Iris pigment epithelial cell (primary cell): ENCODE data around the gene SMAD3.

Experiments
- DNase-seq: peaks from one replicate; pipeline ENCODE4 v3.0.0-alpha.2; 2011; ENCODE audit warnings: low read depth

SMAD3 gene

DNA sequence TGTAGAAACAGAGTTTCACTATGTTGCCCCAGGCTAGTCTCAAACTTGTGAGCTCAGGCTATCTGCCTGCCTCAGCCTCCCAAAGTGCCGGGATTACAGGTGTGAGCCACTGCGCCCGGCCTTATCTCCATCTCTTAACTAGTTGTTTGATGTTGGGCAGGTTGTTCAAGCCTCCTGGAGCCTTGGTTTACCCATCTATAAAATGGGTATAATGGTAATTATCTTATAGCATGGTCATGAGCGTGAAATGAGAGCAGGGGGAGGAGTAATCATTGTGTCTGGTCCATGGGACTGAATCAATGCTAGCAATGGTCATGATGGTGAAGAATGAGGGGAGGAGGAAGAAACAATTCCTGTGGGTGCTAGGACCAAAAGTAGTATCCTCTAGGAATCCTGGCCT is 32.0 kb downstream of the SMAD3 start:
- DNase-seq = no peak

DNA sequence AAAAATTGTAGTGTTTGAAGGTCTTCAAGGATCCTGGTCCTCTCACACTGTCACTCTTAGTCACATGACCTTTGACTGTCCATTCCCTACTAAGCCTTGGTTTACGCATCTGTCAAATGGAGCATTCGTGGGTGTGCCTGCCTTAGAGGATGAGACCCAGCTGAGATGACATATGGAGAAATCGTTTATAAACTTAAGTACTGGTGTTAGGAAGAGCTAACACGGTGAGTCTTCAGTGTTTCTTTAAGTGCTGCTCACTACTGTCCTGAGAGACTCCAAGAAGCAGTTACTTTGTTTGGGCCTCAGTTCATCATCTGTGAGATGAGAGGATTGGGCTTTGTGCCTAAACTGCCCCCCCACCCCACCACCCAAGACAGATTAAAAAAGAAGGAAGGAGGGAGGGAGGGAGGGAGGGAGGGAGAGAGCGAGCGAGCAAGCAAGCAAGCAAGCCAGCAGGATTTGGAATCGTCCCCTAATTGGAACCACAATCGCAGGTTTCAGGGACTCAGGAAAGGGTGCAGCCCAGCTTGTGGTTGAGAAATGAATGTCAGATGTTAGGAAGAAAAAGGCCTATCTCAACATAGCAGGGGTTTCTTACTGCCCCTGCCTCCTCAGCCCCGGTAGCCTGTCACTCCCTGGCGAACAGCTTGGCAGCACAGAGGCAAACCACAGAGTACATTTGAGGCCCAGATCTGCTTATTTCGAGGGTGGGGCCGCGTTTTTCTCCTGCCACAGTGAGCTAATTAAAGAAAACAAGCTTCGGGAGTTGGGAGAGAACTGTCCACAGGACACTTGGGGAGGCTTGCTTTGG is 32.7 kb downstream of the SMAD3 start:
- peak; percentile 94 for DNase-seq

DNA sequence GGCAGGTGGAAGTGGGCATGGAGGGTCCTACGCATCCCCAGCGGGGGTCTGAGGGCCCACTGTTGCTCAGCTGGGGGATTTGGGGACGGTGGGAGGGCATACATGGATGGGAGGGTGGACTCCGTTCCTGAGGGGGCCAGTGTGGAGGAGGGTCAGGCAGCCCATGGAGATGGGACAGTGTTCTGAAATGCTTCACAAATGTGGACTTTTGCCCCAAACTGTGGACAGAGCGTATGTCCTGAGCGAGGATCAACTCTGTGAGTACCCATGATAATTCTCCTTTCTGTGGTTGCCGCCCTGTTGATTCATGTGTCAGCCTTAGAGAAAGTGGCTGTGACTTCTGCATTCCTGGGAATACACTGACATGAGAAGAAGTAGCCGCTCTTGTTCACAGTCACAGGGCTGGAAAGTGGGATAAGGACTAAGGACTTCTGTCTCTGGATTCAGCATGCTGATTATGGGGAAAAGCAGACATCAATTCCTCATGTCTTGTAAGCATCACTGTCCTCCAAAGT is 33.4 kb downstream of the SMAD3 start:
- no peak for DNase-seq

DNA sequence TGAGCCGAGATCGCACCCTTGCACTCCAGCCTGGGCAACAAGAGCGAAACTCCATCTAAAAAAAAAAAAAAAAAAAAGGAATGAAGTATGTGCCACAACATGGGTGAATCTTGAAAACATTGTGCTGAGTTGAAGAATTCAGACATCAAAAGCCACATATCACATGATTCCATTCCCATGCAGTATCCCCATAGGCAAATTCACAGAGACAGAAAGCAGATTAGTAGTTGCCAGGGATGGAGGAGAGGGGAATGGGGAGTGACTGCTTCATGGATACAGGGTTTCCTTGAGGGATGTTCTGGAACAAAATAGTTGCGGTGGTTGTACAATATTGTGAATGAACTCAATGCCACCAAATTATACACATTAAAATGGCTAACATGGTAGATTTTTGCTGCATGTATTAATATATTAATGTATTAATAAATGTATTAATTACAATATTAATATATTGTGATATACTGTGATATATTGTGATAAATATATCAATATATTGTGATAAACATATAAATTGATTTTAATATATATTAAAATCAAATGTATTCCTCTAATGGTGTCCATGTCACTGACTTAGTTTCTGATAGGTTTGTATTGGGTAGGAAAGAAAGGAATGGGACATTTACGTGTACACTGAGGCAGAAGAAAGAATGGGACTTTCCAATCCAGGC is 34.9 kb downstream of the SMAD3 start:
- no peak for DNase-seq

GRCh38 chr15:67100801-67101581 is 35.6 kb downstream of the SMAD3 start:
- DNase-seq = no peak

DNA sequence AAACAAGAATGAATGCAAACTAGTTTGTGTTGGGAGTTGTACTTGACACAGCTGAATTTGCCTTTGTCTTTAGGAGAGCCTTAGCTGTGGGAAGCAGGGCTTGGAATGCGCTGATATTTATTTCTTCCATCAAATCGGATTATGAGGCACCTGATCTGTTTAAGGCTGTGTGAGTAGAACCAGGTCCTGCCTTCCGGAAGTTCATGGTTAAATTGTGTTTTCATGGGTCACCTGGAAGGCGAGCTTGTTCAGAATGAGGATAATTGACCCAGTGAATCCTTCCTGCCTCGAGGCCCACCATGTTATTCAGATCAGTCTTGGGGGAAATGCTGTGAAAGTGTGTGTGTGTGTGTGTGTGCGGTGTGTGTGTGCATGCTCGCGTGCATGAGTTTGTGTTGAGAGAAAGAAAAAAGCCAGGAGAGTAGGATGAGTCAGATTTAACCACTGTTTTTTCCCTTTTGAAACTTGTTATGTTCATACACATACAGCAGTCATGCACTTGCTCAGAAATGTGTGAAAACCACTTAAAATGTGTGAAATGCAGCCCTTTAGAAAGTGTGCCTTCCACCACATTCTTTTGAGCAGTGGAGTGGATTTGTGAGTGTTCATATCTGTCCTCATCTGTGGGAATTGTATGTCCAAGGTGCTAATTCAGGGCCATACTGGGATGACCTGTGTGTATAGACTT is 36.7 kb downstream of the SMAD3 start:
- DNase-seq = peak; percentile 90

GRCh38 chr15:67102599-67102929 is 37.2 kb downstream of the SMAD3 start:
- DNase-seq = no peak

GRCh38 chr15:67103021-67103420 is 37.6 kb downstream of the SMAD3 start:
- DNase-seq = no peak

GRCh38 chr15:67103432-67103831 is 38.0 kb downstream of the SMAD3 start:
- no peak for DNase-seq

- DNase-seq = no peak
Observed at GRCh38 chr15:67103869-67104268, 38.5 kb downstream of the SMAD3 start.

DNA sequence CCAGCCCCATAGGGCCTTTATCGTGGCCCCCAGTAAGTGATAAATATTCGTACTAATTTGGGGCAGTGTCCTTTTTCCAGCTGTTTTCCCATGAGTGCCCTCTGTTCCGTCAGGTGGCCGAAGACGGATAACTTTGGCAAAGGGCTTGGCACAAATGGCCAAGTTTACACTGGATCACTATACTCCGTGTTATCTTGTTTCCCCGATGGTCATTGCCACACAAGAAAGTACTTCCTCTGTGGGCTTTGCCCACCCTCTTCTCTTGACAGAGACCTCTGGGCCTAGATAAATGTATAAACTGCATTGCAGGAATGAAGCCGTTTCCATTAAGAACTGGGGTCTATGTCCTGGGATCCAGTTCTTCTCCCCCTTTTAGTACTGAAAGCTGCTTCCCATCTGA is 39.1 kb downstream of the SMAD3 start:
- DNase-seq = no peak

DNA sequence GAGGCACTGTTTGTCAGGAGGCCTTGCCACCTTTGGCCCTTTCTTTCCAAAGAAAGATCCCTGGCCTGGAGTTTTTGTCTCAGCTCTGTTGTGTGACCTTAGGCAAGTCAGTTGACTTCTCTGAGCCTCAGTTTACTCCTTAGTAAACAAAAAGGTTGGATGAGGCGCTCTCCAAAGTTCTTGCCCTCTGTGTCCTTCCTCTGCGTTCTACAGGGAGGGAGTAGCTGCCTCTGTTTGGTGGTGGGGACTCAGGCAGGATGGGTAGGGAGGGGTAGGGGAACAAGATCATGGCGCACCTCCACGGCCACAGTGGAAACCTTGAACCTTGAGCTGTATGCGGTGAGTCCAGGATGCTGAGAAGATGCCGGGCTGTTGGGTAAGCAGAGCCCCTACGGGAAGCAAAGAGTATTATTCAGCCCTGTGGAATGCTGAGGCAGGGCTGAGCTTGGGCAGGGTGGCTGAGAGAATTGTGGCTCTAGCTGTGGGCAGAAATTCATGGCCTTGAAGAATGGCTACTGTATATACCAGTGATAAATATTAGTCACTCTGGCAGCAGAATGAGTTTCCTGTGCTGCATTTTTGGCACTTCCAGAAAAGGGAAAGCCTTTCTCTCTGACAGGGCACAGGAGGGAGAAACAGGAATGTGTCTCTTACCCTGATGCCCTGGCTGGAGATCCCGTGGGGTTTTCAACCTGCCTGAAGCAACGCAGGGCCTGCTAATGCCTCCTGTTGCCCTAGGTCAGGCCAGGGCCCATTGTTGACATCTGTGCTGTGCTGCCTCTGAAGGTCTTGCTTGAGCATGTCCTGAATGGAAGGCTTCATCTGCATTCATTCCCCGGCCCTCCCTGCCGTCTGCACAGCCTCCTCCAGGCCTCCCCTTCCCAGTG is 39.9 kb downstream of the SMAD3 start:
- peak; percentile 98 for DNase-seq

- DNase-seq = no peak
Observed at GRCh38 chr15:67105991-67106763, 40.8 kb downstream of the SMAD3 start.

GRCh38 chr15:67106764-67107013 is 41.3 kb downstream of the SMAD3 start:
- DNase-seq = no peak

GRCh38 chr15:67107014-67107812 is 41.8 kb downstream of the SMAD3 start:
- DNase-seq = peak; percentile 100

DNA sequence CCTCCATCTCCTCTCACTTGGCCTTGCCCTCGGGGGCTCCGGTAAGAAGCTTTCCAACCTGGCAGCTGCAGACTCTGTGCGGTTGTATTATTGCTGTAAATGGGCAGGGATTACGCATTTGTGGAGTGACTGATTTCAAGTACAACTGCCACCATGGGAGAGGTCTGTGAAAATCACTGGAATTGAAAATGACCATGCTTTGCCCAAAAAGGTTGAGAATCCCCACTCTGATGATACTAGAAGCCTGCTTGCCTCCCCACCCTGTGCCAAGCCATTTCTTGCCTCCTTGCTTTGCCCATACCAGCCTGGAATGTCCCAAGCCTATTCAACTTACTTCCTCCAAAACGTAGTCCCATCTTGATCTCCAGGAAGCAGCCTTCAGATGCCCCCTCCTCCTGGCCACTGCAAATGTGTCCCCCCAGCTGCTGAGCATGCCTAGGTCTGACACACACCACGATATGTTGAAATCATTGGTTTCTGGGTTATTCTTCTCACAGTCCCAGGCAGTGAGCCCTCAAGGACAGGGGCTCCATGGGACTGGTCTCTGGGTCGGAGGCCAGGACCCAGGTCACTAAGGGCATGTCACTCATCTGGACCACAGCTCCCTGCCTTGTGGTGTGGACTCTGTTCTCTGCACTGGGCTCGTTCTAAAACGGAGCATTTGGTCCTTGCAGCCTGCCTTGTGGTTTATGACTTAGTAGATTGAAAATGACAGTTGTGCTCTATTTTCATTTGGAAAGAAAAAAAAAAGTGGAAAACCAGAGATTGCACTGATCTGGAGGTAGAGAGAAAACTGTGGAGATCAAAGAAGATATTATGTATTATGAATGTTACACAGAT is 42.9 kb downstream of the SMAD3 start:
- DNase-seq = peak; percentile 64

DNA sequence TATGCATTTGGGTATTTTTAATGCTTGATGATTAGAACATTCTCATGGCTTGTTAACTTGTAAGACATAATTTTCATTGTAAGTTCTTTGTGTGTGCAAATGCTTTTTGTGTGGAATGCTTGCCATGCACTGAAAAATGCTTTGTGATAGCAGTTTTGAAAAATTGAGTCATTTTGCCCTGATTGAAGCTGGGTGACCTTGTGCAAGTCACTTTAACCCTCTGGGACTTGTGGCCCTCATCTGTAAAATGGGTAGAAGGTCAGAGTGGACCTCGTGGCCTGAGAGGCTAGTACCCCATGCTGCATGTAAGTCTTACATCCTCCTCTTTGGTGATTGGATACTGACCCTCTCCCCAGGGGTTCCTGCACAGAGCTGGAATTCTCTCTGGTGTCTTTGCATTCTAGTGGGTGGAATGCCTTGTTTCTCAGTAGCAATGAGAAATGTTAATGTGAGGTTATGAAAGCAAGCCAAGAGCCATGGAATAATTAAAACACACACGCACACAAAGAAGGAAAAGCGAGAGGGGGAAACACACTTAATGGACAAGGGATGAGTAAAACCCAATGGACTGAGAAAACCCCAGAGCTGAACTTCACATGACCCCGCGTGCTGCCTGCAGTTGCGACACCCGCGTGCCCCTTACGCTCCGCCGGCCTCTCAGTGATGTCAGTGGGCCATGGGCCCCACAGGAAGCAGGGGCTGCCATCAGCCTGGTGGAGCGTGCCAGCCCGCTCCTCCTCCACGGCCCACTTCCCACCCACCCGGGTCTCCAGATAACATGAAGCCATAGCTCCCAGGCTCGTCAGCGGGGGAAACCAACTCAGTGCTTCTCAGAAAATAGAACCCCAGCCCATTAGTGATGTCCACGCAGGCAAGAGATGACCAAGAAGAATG is 44.0 kb downstream of the SMAD3 start:
- peak; percentile 98 for DNase-seq

GRCh38 chr15:67110361-67110781 is 45.0 kb downstream of the SMAD3 start:
- DNase-seq = no peak
